ENCODE measurements around the gene ATP8A2.
"Not testable (repeated sequence)": the region's sequence is repeated elsewhere in the genome, so short reads cannot be mapped to it uniquely, and the experiment has no call there.

The ATP8A2 gene

GRCh38 chr13:26060357-26060756, 688.6 kb downstream of the ATP8A2 start:
- DNase-seq, result no peak

GRCh38 chr13:26061256-26061655, 689.5 kb downstream of the ATP8A2 start:
- DNase-seq, result no peak

- DNase-seq, result no peak
Measured at GRCh38 chr13:26061947-26062346, 690.2 kb downstream of the ATP8A2 start.

- peak in 36 of 56 donors; percentile 2 to 80 (median 35) for DNase-seq
Measured at GRCh38 chr13:26062853-26063444, 691.2 kb downstream of the ATP8A2 start.

- not testable (repeated sequence) for DNase-seq
Measured at GRCh38 chr13:26066492-26066891, 694.7 kb downstream of the ATP8A2 start.

GRCh38 chr13:26067601-26068000, 695.8 kb downstream of the ATP8A2 start:
- no peak for DNase-seq

GRCh38 chr13:26068372-26068771, 696.6 kb downstream of the ATP8A2 start:
- not testable (repeated sequence) for DNase-seq

- DNase-seq, result not testable (repeated sequence)
Measured at GRCh38 chr13:26069642-26070041, 697.9 kb downstream of the ATP8A2 start.

- DNase-seq, result no peak
Measured at GRCh38 chr13:26071691-26072090, 699.9 kb downstream of the ATP8A2 start.

- not testable (repeated sequence) for DNase-seq
Measured at GRCh38 chr13:26072335-26072734, 700.6 kb downstream of the ATP8A2 start.

GRCh38 chr13:26074706-26075105, 702.9 kb downstream of the ATP8A2 start:
- DNase-seq, result no peak

Measured in nucleus accumbens (tissue), 56 donors.